HG03521 (cell line): Measurements from ENCODE around the gene NCOA5.
"Not testable (repeated sequence)": the region's sequence is repeated elsewhere in the genome, so short reads cannot be mapped to it uniquely, and the experiment has no call there.

Experiments used
- ATAC-seq: cut with Tn5 transposase; IDR thresholded peaks from one replicate; pipeline ENCODE4 v1.9.1; 2021; ENCODE audit warnings: mild to moderate bottlenecking, moderate library complexity; ENCODE audit not compliant: unreplicated experiment

Gene NCOA5

DNA sequence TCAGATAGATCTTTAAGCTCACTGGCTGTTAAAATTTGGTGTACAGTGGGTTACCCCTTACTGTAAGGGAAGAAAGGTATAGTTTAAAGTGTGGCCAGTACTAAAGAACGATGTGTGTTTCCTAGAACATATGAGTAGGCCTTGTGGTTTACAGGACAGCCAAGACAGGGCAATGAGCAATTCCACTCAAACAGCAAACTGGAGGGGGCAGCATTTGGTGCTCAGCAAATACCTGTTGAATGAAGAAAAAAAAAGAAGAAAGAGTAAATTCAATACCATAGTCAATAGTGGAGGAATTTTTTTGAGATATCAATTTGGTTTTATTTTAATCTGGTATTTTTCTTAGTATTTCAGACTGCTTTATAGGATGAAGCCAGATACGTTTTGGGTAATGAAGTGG is 3.8 kb upstream of the NCOA5 start:
- ATAC-seq = no peak

DNA sequence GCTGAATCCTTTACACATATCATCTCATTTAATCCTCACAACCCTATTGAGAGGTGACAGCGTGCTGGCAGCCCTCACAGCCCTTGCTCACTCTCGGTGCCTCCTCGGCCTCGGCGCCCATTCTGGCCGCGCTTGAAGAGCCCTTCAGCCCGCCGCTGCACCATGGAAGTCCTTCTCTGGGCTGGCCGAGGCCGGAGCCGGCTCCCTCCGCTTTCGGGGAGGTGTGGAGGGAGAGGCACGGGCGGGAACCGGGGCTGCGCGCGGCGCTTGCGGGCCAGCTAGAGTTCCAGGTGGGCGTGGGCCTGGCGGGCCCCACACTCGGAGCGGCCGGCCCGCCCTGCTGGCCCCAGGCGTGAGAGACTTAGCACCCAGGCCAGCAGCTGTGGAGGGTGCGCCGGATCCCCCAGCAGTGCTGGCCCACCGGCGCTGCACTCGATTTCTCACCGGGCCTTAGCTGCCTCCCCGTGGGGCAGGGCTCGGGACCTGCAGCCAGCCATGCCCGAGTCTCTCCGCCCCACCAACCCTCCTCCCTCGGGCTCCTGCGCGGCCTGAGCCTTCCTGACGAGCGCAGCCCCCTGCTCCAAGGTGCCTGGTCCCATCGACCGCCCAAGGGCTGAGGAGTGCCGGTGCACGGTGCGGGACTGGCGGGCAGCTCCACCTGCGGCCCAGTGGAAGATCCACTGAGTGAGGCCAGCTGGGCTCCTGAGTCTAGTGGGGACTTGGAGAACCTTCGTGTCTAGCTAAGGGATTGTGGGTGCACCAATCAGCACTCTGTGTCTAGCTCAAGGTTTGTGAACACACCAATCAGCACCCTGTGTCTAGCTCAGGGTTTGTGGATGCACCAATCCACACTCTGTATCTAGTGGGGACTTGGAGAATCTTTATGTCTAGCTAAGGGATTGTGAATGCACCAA is 2.1 kb upstream of the NCOA5 start:
- not testable (repeated sequence) for ATAC-seq

DNA sequence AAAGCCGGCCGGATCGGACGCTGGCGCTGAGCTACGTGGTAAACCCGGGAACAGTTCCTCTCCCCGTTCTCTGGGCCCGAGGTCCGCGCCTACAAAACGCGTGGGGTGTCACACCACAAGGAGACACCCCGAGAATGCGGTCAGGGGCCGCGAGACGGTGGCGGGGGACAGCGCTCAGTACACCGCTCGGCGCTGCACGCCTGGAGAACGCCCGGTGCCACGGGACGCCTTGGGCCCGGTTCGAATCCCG is 670 bp downstream of the NCOA5 start:
- peak; percentile 27 for ATAC-seq

DNA sequence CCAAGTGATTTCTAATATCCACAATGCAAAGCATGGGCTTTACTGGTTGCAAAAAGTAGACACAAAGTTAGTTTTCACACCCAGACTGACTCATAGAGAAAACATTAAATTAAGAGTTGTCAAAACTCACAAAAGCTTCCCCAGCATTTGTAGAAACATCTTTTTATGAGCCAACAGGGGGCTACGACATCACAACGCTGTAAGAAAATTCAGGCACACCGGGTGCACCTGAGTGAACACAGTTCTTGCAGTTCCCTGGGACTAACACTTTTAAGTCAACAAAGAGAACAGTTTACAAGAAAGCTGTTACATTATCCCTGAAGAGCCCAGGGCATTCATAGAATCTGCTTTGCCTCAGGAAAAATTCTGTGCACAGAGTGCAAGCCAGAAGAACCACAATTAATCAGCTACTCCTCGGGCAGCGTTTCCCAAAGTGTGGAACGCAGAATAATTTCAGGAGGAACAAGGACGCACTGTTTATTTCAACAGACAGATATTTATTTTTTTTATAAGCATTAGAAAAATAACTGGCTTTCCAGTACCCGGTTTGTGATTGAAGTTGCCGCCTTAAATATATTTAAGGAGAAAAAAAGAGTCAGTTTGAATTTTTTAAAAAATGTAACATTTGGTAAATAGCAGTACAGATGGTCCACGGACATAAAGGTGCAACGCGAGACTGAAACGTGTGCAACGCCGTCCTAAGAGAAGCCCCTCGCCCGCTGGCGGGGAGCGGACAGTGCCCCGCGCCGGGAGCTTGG is 1.2 kb downstream of the NCOA5 start:
- no peak for ATAC-seq

DNA sequence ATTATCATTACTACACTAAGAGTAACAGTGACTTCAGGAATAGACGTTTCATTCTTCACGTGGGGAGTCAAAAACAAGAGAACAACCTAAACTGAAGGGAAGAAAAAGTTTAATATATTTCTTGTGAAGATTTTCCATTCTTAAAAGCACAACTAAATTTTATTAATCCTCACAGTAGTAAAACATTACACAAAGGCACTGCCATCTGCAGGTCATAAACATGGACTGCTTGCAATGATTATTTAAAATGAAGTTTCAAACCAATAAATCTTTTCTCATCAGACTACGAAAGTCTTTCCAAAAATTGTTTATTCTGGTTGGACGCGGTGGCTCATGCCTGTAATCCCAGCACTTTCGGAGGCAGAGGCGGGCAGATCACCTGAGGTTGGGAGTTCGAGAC is 2.6 kb downstream of the NCOA5 start:
- no peak for ATAC-seq

DNA sequence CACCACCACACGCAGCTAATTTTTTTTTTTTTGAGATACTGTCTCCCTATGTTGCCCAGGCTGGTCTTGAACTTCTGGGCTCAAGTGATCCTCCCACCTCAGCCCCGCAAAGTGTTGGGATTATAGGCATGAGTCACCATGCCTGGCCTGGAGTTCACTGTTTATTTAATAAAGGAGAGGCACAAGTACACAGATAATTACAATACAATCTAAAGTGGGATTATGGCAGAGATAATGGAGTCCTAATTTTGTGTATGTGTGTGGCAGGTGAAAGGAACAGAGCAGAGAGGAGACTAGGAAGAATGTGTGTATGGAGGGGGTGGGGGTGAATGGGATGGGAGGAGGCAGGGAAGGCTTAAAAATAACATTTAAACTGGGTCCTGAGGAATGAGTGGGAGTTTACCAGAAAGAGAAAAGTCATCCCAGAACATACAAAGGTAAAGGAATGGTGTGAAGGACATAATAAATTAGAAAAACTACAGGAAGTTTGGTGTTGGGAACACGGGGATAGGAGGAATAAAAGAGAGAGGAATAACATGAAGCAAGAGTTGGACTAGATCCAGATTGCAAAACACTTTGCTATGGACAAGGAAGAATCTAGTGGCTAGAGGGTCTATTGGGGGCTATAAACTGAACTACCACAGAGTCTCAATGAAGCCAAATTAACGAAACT is 4.4 kb downstream of the NCOA5 start:
- no peak for ATAC-seq

DNA sequence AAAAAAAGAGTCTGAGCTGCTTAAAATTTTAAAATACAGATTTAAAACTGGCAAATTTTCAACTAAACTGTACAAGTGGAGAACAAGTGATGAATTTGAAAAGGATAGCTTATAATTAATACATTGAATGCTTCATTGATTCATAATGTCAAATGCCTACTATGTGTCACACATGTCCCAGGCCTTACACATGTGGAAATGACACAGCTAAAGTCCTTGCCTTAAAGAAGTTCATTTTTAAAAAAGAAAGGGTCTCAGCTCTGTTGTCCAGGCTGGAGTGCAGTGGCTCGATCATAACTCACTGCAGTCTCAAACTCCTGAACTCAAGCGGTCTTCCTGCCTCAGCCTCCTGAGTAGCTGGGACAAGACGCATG is 5.0 kb downstream of the NCOA5 start:
- ATAC-seq = no peak

DNA sequence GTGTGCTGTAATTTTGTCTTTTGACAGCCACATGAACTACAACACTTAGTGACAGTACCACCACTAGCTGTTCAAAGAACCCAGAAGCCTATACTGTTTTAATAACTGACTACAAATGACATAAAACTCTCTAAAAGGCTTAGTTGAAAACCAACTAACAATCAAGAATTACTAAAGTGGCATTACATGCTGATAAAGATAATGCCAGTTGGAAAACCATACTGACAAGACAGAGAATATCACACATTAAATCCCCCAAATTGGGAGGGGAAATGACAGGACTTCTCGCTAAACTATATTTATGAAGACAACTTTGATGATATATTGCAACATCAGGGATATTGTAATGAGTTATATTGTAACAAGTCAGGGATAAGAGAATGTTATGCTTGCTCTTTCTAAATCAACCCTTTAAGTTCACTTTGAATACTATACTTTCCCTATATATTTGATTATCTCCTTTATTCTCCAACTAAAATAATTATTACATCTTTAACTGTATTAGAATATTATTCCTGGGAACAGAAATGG is 6.2 kb downstream of the NCOA5 start:
- no peak for ATAC-seq

DNA sequence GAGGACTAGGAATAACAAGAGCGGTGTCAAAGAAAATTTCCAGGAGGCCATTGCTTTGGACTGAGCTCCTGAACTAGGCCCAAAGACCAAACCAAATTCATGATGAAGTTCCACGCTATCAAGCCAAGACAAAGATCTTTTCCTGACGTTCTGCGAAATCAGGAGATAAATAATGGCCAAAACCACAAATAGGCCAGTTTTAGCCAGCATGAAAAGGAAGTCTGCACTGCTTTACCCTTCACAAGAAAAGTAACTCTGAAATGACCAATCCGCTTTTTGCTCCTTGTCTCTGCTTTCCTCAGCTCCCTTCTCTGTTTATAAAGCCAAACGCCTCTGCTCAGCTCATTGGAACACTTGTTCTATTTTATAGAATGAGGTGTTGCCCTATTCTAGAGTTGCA is 6.7 kb downstream of the NCOA5 start:
- no peak for ATAC-seq

DNA sequence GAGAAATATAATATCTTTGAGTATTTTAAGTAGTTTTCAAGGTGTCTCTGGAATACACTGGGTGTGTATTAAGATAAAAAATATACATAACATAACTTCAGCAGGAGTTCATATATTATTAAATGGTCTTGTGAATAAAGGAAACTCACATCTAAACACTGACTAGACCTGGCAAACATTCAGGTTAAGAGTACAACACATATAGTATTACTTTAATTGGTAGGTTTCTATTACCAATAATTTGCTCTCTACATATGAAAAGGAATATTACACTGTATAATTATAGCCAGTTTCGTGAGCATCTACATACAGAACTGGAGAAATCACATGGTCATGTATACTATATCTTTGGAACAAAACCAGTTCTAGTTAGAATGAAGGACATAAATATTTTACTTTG is 8.7 kb downstream of the NCOA5 start:
- ATAC-seq = no peak

DNA sequence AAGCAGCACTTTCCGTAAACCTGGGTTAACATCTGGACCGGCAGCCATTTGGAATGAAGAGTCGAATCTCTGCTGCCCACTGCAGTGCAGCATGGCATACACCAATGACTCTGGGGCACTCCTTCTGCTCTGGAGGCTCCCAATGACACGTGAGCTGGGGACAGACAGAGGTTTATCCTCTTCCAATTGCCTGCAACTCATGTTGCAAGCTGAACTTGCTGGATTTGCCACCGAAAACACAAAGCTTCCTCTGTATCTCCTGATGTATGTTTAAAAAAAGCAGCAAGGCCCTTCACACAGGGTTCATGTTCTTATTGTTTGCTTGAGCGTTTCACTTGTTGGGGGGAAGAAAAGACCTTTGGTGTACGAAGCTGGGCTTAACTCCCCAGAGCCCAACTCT is 10.8 kb downstream of the NCOA5 start:
- no peak for ATAC-seq

DNA sequence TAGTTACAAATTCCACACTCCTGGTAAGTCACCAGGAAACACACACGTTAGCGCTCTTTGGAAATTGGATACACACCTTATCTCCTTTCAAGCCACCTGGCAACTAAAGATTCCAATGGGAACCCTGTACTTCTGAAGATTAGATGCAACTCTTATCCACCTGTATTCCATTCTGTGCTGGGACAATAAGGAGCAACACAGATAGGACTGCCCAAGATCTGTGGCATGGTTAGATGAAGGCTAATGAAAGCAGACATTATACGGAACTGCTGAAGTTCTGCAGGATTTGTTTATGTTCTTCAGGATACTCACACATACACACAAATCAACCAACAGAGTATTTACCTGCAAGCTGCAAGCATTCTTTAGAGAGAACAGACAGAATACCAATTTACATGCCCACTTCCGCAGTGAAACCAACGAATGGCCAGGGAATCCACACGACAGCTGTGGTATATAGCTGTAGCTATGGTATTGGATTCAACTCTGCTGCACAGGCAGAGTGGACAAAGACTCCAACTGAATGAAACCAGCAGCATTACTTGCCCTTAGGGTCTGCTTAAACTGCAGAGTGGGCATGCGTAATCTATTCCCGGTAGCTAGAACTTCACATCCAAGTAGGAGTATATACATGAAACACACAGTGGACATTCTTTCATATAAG is 12.0 kb downstream of the NCOA5 start:
- no peak for ATAC-seq

DNA sequence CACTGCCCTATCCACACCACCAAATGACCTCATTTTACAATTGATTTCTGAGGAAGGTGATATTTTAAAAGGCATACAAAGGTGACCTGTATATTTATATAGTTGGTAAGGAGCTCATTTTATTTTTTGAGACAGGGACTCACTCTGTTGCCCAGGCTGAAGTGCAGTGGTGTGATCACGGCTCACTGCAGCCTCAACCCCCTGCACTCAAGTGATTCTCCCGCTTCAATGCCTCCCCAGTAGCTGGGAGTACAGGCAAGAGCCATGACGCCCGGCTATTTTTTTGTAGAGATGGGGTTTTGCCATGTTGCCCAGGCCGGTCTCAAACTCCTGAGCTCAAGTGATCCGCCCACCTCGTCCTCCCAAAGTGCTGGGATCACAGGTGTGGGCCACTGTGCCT is 13.0 kb downstream of the NCOA5 start:
- no peak for ATAC-seq

DNA sequence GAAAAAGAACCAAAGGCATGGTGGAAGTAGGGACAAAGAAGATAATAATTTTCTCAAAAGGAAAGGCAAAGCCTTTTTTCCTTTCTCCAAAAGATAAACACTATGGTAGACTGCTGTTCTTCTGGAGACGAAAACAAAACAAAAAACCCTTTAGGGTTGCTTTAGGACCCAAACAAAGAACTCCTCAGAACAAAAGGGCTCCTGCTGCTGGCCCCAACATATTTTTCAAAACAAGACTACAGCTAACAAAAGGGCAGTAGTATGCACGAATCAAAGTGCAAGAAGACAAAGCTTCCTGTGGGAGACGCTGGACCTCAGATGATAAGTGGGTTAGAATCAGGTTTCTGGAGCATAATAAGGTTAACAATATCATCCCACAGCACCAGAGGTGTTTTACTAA is 15.8 kb downstream of the NCOA5 start:
- no peak for ATAC-seq

DNA sequence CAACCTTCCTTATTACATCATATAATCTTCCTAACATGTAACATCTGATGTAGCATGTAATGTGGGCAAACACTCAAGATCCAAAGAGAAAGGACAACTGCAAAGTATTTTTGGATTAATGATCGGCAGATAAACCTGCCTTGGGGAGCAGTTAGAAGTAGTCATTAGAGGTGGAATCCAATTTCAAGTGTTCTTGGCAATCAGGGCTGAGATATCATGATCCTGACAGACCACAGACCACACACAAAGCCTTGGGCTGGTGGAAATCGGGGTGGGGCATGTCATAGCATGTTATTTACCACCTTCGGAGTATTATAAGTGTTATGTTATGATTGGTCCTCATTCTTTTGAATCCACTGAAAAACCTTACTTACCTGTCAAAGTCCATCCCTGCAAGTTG is 16.3 kb downstream of the NCOA5 start:
- no peak for ATAC-seq

DNA sequence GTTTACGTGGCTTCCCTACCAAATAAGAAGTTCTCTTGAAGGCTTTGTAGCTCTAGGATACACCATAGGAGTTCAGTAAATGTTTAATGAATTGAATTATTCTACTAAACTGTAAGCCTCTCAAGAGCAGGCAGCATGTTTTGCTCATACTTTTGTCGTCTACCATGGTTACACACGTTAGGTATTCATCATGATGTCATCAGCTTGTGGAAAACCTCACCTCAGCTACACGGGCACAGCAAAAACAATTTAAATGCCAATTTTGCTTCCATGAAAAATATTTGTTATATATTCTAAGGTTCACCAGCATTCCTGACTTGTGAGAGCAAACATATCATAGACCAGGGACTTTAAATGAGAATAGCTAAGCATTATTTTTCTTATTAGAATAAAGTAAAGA is 16.7 kb downstream of the NCOA5 start:
- no peak for ATAC-seq

DNA sequence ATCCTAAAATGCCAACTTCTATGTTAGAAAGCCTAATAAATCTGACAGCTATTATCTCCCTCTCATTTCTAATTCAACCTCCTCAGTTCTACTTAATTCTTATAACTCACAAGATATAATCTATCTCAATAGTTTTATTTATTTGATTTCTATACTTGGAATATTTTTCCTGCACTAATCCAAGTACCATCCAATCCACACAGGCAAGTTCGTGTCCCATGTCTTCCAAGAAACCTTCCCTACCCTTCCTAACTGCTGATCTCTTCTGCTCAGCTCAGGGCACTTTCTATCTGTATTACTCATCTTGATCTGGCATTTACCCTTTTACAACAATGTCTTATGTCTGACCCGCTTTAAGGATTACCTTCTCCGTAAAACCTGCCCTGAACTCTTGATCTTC is 18.2 kb downstream of the NCOA5 start:
- no peak for ATAC-seq

DNA sequence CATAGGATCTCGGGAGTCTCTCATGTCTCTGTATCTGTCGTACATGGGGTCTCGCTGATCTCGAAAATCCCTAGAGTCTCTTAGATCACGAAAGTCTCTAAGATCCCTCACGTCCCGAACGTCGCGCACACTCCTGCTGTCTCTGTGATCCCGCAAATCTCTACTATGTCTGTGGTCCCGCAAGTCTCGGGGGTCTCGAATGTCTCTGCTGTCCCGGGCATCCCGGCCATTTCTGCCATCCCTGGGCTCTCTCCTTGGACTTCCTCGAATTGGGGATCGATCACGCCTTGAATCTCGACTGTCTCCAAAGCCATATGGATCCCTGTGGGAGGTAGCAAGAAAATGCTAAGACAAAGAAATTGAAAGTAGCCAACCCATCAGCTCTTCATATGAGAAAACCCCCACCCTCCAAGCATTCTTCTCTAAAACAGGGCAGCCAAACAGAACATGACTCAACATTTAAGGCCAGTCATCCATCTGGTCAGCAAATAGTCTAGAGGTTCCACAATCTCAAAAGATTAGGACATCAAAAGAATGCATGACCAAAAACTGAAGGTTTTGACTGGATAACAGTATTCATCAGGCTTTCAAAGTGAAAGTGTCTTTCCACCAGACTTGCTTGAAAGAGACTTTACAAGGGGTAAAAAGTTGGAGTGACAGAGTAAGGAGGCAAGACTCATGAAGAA is 19.4 kb downstream of the NCOA5 start:
- ATAC-seq = no peak

DNA sequence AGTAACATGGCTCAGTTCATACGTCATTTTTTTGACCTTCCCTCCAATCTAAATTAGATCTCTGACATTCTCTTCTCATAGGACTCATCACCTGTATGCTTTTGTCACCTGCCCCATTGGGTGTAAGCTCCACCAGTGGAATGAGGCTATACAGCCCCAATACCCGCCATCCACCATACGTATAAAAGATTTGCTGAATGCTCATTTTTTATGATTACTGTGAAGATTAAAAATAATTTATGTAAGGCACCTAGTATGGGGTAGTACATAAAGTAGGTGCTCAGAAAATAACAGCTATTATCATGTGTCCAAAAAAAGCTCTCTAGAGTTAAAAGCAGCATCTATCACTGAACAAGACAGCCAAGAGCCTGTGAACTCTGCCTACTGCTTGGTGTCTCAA is 24.1 kb downstream of the NCOA5 start:
- no peak for ATAC-seq

DNA sequence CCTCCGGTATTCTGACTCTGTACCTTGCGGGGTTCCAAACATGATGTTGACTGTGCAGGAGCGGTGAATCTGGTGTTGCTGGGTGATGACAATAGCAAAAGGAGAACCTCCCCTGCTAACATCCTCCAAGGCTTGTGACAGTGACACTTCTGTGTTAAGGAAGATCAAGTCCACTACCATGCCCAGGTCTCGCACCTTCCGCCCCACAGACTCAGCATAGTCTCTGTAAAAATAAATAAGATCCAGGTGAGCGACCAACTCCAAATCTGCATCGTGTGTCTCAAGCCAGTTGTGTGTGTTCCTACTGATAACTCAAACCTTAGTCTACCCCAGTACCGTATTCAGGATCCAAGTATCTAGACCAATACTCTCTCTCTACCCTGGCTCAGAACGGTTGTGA is 24.8 kb downstream of the NCOA5 start:
- no peak for ATAC-seq

DNA sequence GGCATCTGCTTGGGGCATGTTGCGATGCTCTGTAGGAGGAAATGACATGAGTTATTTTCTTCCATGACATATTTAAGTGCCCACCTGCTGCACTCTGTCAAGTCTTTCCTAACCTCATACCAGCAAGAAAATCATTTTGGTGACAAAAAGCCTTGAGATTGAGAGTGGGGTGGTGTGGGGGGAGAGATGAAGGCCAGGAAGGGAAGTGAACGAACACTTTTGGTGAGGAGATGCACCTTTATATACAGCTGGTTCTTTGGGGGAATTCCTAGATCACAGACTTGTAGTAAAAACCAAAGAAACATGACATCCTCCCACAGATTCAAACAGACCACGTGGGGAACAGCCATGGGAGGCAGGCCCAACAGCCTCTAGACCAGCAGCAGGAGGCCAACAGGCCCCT is 26.1 kb downstream of the NCOA5 start:
- no peak for ATAC-seq
